Prostate gland (tissue), 2 donors: Measurements from ENCODE around the gene CGNL1. TPM values are rescaled to one million over a fixed set of nuclear protein-coding genes. Genes with fewer than 3 reads are reported as not detected.

Source experiments
- DNase-seq: peaks from one replicate; pipeline ENCODE4 v3.0.0-alpha.2; 2019; ENCODE audit warnings: low spot score
- H3K27ac ChIP-seq, 2 donors: fragments of 200-600 bp; sonication (generic); 2 replicates each; pipeline ENCODE4 v1.5.1; 2017 to 2019
- H3K27me3 ChIP-seq: fragments of 200-600 bp; sonication (generic); replicated peaks from 2 replicates; pipeline ENCODE4 v1.5.1; 2019; ENCODE audit not compliant: insufficient read depth
- H3K36me3 ChIP-seq, 2 donors: fragments of 200-600 bp; sonication (generic); 1 replicate in 1 of 2; 2 replicates in 1 of 2; pipeline versions ENCODE4 v1.5.1 to v1.8.1; 2017 to 2019
- H3K4me1 ChIP-seq: fragments of 200-600 bp; sonication (generic); replicated peaks from 2 replicates; pipeline ENCODE4 v1.5.1; 2019
- H3K4me3 ChIP-seq, 2 donors: fragments of 200-600 bp; sonication (generic); 2 replicates each; pipeline ENCODE4 v1.5.1; 2017 to 2019
- H3K9me3 ChIP-seq: fragments of 200-600 bp; sonication (generic); 2 replicates; pipeline ENCODE4 v1.5.1; 2017
- CTCF ChIP-seq, 4 experiments: fragments of 200-600 bp in 2 of 4; fragments of 450-650 bp in 2 of 4; sonication (generic) in 2 of 4; IDR thresholded peaks; 1 replicate in 3 of 4; 2 replicates in 1 of 4; pipeline ENCODE4 v1.5.1; 2016 to 2019; ENCODE audit warnings: antibody characterized with exemption in 4 of 4, mild to moderate bottlenecking in 2 of 4, moderate library complexity in 2 of 4
- POLR2A ChIP-seq: fragments of 450-650 bp; IDR thresholded peaks from one replicate; pipeline ENCODE4 v1.6.1; 2016; ENCODE audit warnings: antibody characterized with exemption, mild to moderate bottlenecking
- POLR2AphosphoS5 ChIP-seq: sonication (generic); formaldehyde crosslinking; IDR thresholded peaks from one replicate; pipeline ENCODE4 v1.6.1; 2017; ENCODE audit warnings: antibody characterized with exemption
- WGBS: methylation state at CpG from one replicate; pipeline ENCODE4 v1.1.5; 2018; 5-methylcytosine and 5-hydroxymethylcytosine counted together
- intact Hi-C: fragments of 100-400 bp; cut with DNase I; formaldehyde crosslinking; loops from one replicate; pipeline ENCODE4 v1.14.2; 2022
- total RNA-seq, 2 donors: library from RNA; depleted of rRNA; stranded (reverse); fragments of >200 nt; gene quantifications; one replicate each; pipeline ENCODE4 v1.1.0, GENCODE V29; 2016

CGNL1 gene
- total RNA-seq, 2 donors from 2014 or later, result 49.0 to 65.6 TPM

- intact Hi-C loops, result loop anchor here (10.0 kb wide), 2 partner anchors 524 to 1056 kb away; no protein-coding TSS in a partner anchor
- no peak overlapping the region for H3K4me3 ChIP-seq
- 36% methylated on average over 4 of the region's 4 CpGs for WGBS
- peak overlapping the region; percentile 42 to 64 for H3K27ac ChIP-seq
- H3K36me3 ChIP-seq, result no peaks in the 10 kb centered on the region
- peak; percentile 95 for DNase-seq
- H3K9me3 ChIP-seq, result no peaks in the 10 kb centered on the region
- H3K27me3 ChIP-seq, result no peaks in the 10 kb centered on the region
- H3K4me1 ChIP-seq, result peaks cover 16% of the 10 kb centered on the region
- peak; percentile 91 for TF ChIP-seq POLR2AphosphoS5
- TF ChIP-seq POLR2A, result no peak
- TF ChIP-seq CTCF (IDR thresholded peaks at IDR 0.05), result no peak
These were observed 174.3 kb downstream of the CGNL1 start for GRCh38 chr15:57550640-57551039.

- H3K4me1 ChIP-seq, result peaks cover 16% of the 10 kb centered on the region
- no peaks in the 10 kb centered on the region for H3K9me3 ChIP-seq
- no peaks in the 10 kb centered on the region for H3K36me3 ChIP-seq
- H3K4me3 ChIP-seq, result no peak overlapping the region
- peak overlapping the region; percentile 7 to 64 for H3K27ac ChIP-seq
- no peaks in the 10 kb centered on the region for H3K27me3 ChIP-seq
- intact Hi-C loops, result loop anchor here (10.0 kb wide), 2 partner anchors 523 to 1057 kb away; no protein-coding TSS in a partner anchor
- DNase-seq, result no peak
- no peak for TF ChIP-seq CTCF (IDR thresholded peaks at IDR 0.05)
- TF ChIP-seq POLR2AphosphoS5, result peak; percentile 21
- 50% methylated on average over 16 of the region's 16 CpGs for WGBS
These were observed 175.7 kb downstream of the CGNL1 start for GRCh38 chr15:57551715-57552677.

- Histone ChIP-seq H3K27ac (peak overlapping the region in 1 of 2 donors; percentile 7), H3K36me3 (no peaks in the 10 kb centered on the region), H3K4me1 (peaks cover 16% of the 10 kb centered on the region), H3K27me3 (no peaks in the 10 kb centered on the region), H3K9me3 (no peaks in the 10 kb centered on the region), H3K4me3 (no peak overlapping the region)
- no peak for DNase-seq
- no peak for TF ChIP-seq POLR2A
- no peak for TF ChIP-seq POLR2AphosphoS5
- 86% methylated on average over 8 of the region's 8 CpGs for WGBS
- intact Hi-C loops, result loop anchor here (10.0 kb wide), 2 partner anchors 522 to 1058 kb away; no protein-coding TSS in a partner anchor
These were observed 176.5 kb downstream of the CGNL1 start for GRCh38 chr15:57552678-57553334.

- TF ChIP-seq CTCF (IDR thresholded peaks at IDR 0.05), result no peak
- TF ChIP-seq POLR2AphosphoS5, result no peak
- TF ChIP-seq POLR2A, result no peak
- H3K4me1 ChIP-seq, result peaks cover 11% of the 10 kb centered on the region
- intact Hi-C loops, result loop anchor here (10.0 kb wide), 2 partner anchors 521 to 1059 kb away; no protein-coding TSS in a partner anchor
These were observed 177.2 kb downstream of the CGNL1 start for GRCh38 chr15:57553526-57553925.

More at GRCh38 chr15:57553526-57553925, 177.2 kb downstream of the CGNL1 start:
- no peaks in the 10 kb centered on the region for H3K9me3 ChIP-seq
- no peaks in the 10 kb centered on the region for H3K36me3 ChIP-seq
- no peak for DNase-seq
- no peak overlapping the region for H3K27ac ChIP-seq
- no peaks in the 10 kb centered on the region for H3K27me3 ChIP-seq
- 92% methylated on average over 5 of the region's 5 CpGs for WGBS
- no peak overlapping the region for H3K4me3 ChIP-seq
